Caco-2 (cell line): ENCODE measurements around the gene IL34. TPM values are rescaled to one million over a fixed set of nuclear protein-coding genes. Genes with fewer than 3 reads are reported as not detected.

Source experiments
- BruUV-seq: library from RNA; stranded (reverse); fragments of 400-500 nt; replicated peaks from 2 replicates; lab custom pipeline; 2021; lab: Mats Ljungman, UMichigan
- CTCF ChIA-PET: fragments of 300-600 bp; sonication (Branson Sonifier 250); formaldehyde crosslinking; loops from one replicate; lab custom pipeline; 2022; ENCODE audit warnings: antibody characterized with exemption; lab: Charles Lee
- POLR2A ChIA-PET: fragments of 300-600 bp; sonication (Branson Sonifier 250); formaldehyde crosslinking; loops from one replicate; lab custom pipeline; 2022; ENCODE audit warnings: antibody characterized with exemption; lab: Charles Lee
- DNase-seq, 2 experiments: peaks; one replicate each; pipeline versions ENCODE4 v3.0.0 to v3.0.0-alpha.2; 2020 to 2022
- H3K27me3 ChIP-seq: replicated peaks from 2 replicates; pipeline ENCODE4 v1.6.0; 2011; ENCODE audit warnings: low read length; ENCODE audit not compliant: control insufficient read depth, insufficient read depth
- H3K36me3 ChIP-seq: 2 replicates; pipeline ENCODE4 v1.5.1; 2011; ENCODE audit warnings: low read length; ENCODE audit not compliant: control insufficient read depth, insufficient read depth
- H3K4me1 ChIP-seq: fragments of 250-450 bp; sonication (Bioruptor Pico); 2 replicates; pipeline ENCODE4 v1.5.1; 2020; ENCODE audit warnings: mild to moderate bottlenecking
- H3K4me3 ChIP-seq: 2 replicates; pipeline ENCODE4 v1.5.1; 2011; ENCODE audit warnings: low read depth, mild to moderate bottlenecking, control low read depth, low read length
- H3K9me3 ChIP-seq: fragments of 250-450 bp; sonication (Bioruptor Pico); 2 replicates; pipeline ENCODE4 v1.5.1; 2020; ENCODE audit warnings: mild to moderate bottlenecking, moderate library complexity
- H3K27ac Mint-ChIP-seq: one replicate; pipeline ENCODE4 v1.8.0; 2022; ENCODE audit warnings: mixed read lengths; ENCODE audit not compliant: unreplicated experiment
- H3K27me3 Mint-ChIP-seq: one replicate; pipeline ENCODE4 v1.8.0; 2022; ENCODE audit warnings: mixed read lengths; ENCODE audit not compliant: insufficient read depth, unreplicated experiment
- H3K36me3 Mint-ChIP-seq: one replicate; pipeline ENCODE4 v1.8.0; 2022; ENCODE audit warnings: mild to moderate bottlenecking, mixed read lengths; ENCODE audit not compliant: insufficient read depth, unreplicated experiment
- H3K4me1 Mint-ChIP-seq: one replicate; pipeline ENCODE4 v1.8.0; 2022; ENCODE audit warnings: low read depth, mixed read lengths; ENCODE audit not compliant: unreplicated experiment
- H3K4me3 Mint-ChIP-seq: one replicate; pipeline ENCODE4 v1.8.0; 2022; ENCODE audit warnings: mild to moderate bottlenecking, moderate library complexity, mixed read lengths; ENCODE audit not compliant: unreplicated experiment
- H3K9me3 Mint-ChIP-seq: one replicate; pipeline ENCODE4 v1.8.0; 2022; ENCODE audit warnings: mixed read lengths; ENCODE audit not compliant: unreplicated experiment
- CTCF ChIP-seq, 2 experiments: fragments of 200-600 bp in 1 of 2; IDR thresholded peaks; 1 replicate in 1 of 2; 2 replicates in 1 of 2; pipeline versions ENCODE4 v1.5.1 to v1.8.0; 2011 to 2022; ENCODE audit warnings: antibody characterized with exemption in 1 of 2, control low read depth in 1 of 2, inconsistent platforms in 1 of 2, low read depth in 1 of 2, low read length in 1 of 2, mild to moderate bottlenecking in 1 of 2, moderate library complexity in 1 of 2; ENCODE audit not compliant: insufficient read depth in 1 of 2, severe bottlenecking in 1 of 2, unreplicated experiment in 1 of 2
- intact Hi-C: fragments of 100-400 bp; cut with micrococcal nuclease; formaldehyde crosslinking; loops from one replicate; pipeline ENCODE4 v1.10.0; 2022; ENCODE audit not compliant: unreplicated experiment
- total RNA-seq: library from RNA; stranded (reverse); gene quantifications from 2 replicates; pipeline ENCODE4 v1.2.3, GENCODE V29; 2022

Gene IL34
- total RNA-seq, 1 experiment from 2014 or later, result 0.50 TPM

- H3K9me3 Mint-ChIP-seq, result no peaks in the 10 kb centered on the region
- H3K9me3 ChIP-seq, result no peaks in the 10 kb centered on the region
- peaks cover 33% of the 10 kb centered on the region for H3K4me1 Mint-ChIP-seq
- intact Hi-C loops, result no loop called here
- peaks cover 43% of the 10 kb centered on the region for H3K36me3 Mint-ChIP-seq
- H3K27me3 ChIP-seq, result no peaks in the 10 kb centered on the region
- CTCF ChIA-PET, result interaction anchor here (1.8 kb wide), 1 partner anchor 82 kb away, joined by 5 read pairs; no protein-coding TSS in a partner anchor
- no peak overlapping the region for H3K4me3 ChIP-seq
- peaks cover 41% of the 10 kb centered on the region for H3K4me1 ChIP-seq
- no peak overlapping the region for H3K4me3 Mint-ChIP-seq
- BruUV-seq, result no TSS peak
- H3K27me3 Mint-ChIP-seq, result no peaks in the 10 kb centered on the region
- no peak overlapping the region for H3K27ac Mint-ChIP-seq
- no peak for TF ChIP-seq CTCF (IDR thresholded peaks at IDR 0.05; ENCODE audit: insufficient read depth in 1 of 2, low read depth in 1 of 2, low read length in 1 of 2, severe bottlenecking in 1 of 2, unreplicated experiment in 1 of 2)
- H3K36me3 ChIP-seq, result no peaks in the 10 kb centered on the region; the same call in 1 of the 2 replicates
- peak in 1 of 2 experiments; percentile 50 for DNase-seq
- POLR2A ChIA-PET, result no interaction called here
These were observed 42.9 kb downstream of the IL34 start for GRCh38 chr16:70689035-70689969.

- Mint-ChIP-seq H3K36me3 (peaks cover 44% of the 10 kb centered on the region), H3K4me1 (peaks cover 42% of the 10 kb centered on the region), H3K27ac (peak overlapping the region; percentile 39), H3K9me3 (no peaks in the 10 kb centered on the region), H3K27me3 (no peaks in the 10 kb centered on the region), H3K4me3 (no peak overlapping the region)
- POLR2A ChIA-PET, result no interaction called here
- Histone ChIP-seq H3K9me3 (no peaks in the 10 kb centered on the region), H3K4me1 (peaks cover 45% of the 10 kb centered on the region), H3K36me3 (no peaks in the 10 kb centered on the region; the same call in 1 of the 2 replicates), H3K27me3 (no peaks in the 10 kb centered on the region), H3K4me3 (no peak overlapping the region)
- TF ChIP-seq CTCF (IDR thresholded peaks at IDR 0.05; ENCODE audit: insufficient read depth in 1 of 2, low read depth in 1 of 2, low read length in 1 of 2, severe bottlenecking in 1 of 2, unreplicated experiment in 1 of 2), result no peak
- CTCF ChIA-PET, result interaction anchor here (1.8 kb wide), 1 partner anchor 81 kb away, joined by 5 read pairs; no protein-coding TSS in a partner anchor
- intact Hi-C loops, result no loop called here
- no peak for DNase-seq
- no TSS peak for BruUV-seq
These were observed 43.9 kb downstream of the IL34 start for GRCh38 chr16:70689970-70690891.
